Renal pelvis (tissue), 12 donors: ENCODE results near the gene RAB11FIP2. TPM values are rescaled to one million over a fixed set of nuclear protein-coding genes. Genes with fewer than 3 reads are reported as not detected.
"Not testable (repeated sequence)": the region's sequence is repeated elsewhere in the genome, so short reads cannot be mapped to it uniquely, and the experiment has no call there.

Experiments used
- DNase-seq: peaks from one replicate; pipeline ENCODE4 v3.0.0-alpha.2; 2013
- long read RNA-seq, 16 experiments: transcript quantifications; one replicate each; lab custom pipeline, GENCODE V29; 2026
- polyA plus RNA-seq, 3 donors: library from polyadenylated mRNA; unstranded; fragments of 120-200 nt; gene quantifications; one replicate each; pipeline ENCODE4 v1.2.1, GENCODE V29; 2013; ENCODE audit not compliant: insufficient read length in 3 of 3

Gene RAB11FIP2, protein sequence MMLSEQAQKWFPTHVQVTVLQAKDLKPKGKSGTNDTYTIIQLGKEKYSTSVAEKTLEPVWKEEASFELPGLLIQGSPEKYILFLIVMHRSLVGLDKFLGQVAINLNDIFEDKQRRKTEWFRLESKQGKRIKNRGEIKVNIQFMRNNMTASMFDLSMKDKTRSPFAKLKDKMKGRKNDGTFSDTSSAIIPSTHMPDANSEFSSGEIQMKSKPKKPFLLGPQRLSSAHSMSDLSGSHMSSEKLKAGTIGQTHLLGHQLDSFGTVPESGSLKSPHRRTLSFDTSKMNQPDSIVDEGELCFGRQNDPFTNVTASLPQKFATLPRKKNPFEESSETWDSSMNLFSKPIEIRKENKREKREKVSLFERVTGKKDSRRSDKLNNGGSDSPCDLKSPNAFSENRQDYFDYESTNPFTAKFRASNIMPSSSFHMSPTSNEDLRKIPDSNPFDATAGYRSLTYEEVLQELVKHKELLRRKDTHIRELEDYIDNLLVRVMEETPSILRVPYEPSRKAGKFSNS
- 10 to 100 TPM; 53.0 to 60.5 (median 58.7) TPM for polyA plus RNA-seq
- long read RNA-seq, donor 1, full-length matches to known transcripts, result 8 of 8 reads
- long read RNA-seq, donor 1, partial matches to known transcripts, result 0 of 8 reads
- long read RNA-seq, donor 1, other reads (novel, unspliced or antisense), result 0 of 8 reads
- long read RNA-seq, donor 2, full-length matches to known transcripts, result 9 of 9 reads
- long read RNA-seq, donor 2, partial matches to known transcripts, result 0 of 9 reads
- long read RNA-seq, donor 2, other reads (novel, unspliced or antisense), result 0 of 9 reads
- long read RNA-seq, donor 3, full-length matches to known transcripts, result 8 of 8 reads
- long read RNA-seq, donor 3, partial matches to known transcripts, result 0 of 8 reads
- long read RNA-seq, donor 3, other reads (novel, unspliced or antisense), result 0 of 8 reads
- long read RNA-seq, donor 4, full-length matches to known transcripts, result 3 of 3 reads
- long read RNA-seq, donor 4, partial matches to known transcripts, result 0 of 3 reads
- long read RNA-seq, donor 4, other reads (novel, unspliced or antisense), result 0 of 3 reads
- long read RNA-seq, donor 5, full-length matches to known transcripts, result 2 of 2 reads
- long read RNA-seq, donor 5, partial matches to known transcripts, result 0 of 2 reads
- long read RNA-seq, donor 5, other reads (novel, unspliced or antisense), result 0 of 2 reads
- long read RNA-seq, donor 6, full-length matches to known transcripts, result 10 of 23 reads
- long read RNA-seq, donor 6, partial matches to known transcripts, result 13 of 23 reads
- long read RNA-seq, donor 6, other reads (novel, unspliced or antisense), result 0 of 23 reads
- long read RNA-seq, donor 7, full-length matches to known transcripts, result 9 of 26 reads
- long read RNA-seq, donor 7, partial matches to known transcripts, result 17 of 26 reads
- long read RNA-seq, donor 7, other reads (novel, unspliced or antisense), result 0 of 26 reads
- long read RNA-seq, donor 8, full-length matches to known transcripts, result 4 of 4 reads
- long read RNA-seq, donor 8, partial matches to known transcripts, result 0 of 4 reads
- long read RNA-seq, donor 8, other reads (novel, unspliced or antisense), result 0 of 4 reads
- long read RNA-seq, donor 9, full-length matches to known transcripts, result 7 of 7 reads
- long read RNA-seq, donor 9, partial matches to known transcripts, result 0 of 7 reads
- long read RNA-seq, donor 9, other reads (novel, unspliced or antisense), result 0 of 7 reads
- long read RNA-seq, donor 10, full-length matches to known transcripts, result 4 of 4 reads
- long read RNA-seq, donor 10, partial matches to known transcripts, result 0 of 4 reads
- long read RNA-seq, donor 10, other reads (novel, unspliced or antisense), result 0 of 4 reads
- long read RNA-seq, donor 11, full-length matches to known transcripts, result 4 of 4 reads
- long read RNA-seq, donor 11, partial matches to known transcripts, result 0 of 4 reads
- long read RNA-seq, donor 11, other reads (novel, unspliced or antisense), result 0 of 4 reads
- long read RNA-seq, donor 12, full-length matches to known transcripts, result 15 of 22 reads
- long read RNA-seq, donor 12, partial matches to known transcripts, result 7 of 22 reads
- long read RNA-seq, donor 12, other reads (novel, unspliced or antisense), result 0 of 22 reads
- long read RNA-seq, donor 13, full-length matches to known transcripts, result 2 of 7 reads
- long read RNA-seq, donor 13, partial matches to known transcripts, result 5 of 7 reads
- long read RNA-seq, donor 13, other reads (novel, unspliced or antisense), result 0 of 7 reads
- long read RNA-seq, donor 14, result 0 reads
- long read RNA-seq, donor 15, full-length matches to known transcripts, result 5 of 5 reads
- long read RNA-seq, donor 15, partial matches to known transcripts, result 0 of 5 reads
- long read RNA-seq, donor 15, other reads (novel, unspliced or antisense), result 0 of 5 reads
- long read RNA-seq, donor 16, full-length matches to known transcripts, result 9 of 15 reads
- long read RNA-seq, donor 16, partial matches to known transcripts, result 6 of 15 reads
- long read RNA-seq, donor 16, other reads (novel, unspliced or antisense), result 0 of 15 reads

DNA sequence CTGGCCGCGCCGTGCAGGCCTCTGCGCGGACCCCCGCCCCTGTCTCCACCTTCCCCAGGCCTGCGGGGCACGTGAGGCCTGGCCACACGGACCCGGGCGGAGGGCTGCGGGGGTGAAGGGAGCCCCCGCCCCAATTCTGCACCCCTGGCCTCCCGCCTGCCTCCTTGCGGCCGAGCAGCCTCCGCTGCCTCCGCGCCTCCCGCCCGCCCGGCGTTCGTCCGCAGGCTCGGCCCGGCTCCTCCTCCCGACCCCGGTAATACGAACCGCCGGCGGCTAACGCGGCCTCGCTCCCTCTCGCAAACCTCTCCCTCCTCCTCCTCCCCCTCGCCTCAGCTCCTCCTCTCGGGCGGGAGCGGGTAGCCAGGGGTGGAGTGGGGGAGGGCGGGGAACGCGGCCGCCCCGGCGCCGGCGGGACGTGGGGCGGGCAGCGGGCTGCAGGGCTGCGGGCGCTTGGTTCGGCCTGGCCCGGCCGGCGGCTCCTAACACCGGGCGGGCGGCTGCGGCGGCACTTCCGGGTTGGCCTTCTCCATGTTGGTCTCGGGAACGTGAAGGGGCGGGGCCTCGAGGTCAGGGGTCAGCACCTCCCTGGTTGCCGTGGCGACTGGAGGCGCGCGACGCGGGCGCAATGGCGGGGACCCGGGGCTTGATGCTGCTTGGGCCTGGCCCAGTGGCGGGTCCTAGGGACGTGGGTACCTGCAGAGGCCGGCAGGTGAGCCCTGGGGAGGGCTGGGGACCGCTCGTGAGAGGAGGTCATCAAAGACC lies at the start of gene RAB11FIP2:
TSS of gene RAB11FIP2 (minus strand) at position 547 of the 762 bp plus-strand sequence. CDS start 778 bp downstream, outside the sequence.
- peak; percentile 94 for DNase-seq

DNA sequence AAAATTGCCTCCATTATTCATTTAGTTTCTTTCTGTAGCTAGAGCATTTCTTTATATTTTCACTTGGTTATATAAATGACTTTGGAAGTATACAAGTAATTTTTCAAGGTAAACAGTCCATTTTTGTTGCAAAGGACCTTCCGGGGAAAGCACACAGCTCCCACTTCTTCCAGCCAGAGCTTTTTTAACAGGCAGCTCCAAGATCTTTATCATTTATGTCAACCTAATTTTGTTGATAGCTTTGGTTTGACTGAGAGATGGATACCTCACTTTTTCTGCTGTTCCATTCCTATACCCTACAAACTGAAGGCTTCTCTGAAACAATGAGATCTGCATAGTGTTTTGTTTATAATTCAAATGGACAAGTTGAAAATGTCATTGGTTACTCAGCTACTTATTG lies 49.3 kb upstream of the RAB11FIP2 start:
- DNase-seq, result no peak

DNA sequence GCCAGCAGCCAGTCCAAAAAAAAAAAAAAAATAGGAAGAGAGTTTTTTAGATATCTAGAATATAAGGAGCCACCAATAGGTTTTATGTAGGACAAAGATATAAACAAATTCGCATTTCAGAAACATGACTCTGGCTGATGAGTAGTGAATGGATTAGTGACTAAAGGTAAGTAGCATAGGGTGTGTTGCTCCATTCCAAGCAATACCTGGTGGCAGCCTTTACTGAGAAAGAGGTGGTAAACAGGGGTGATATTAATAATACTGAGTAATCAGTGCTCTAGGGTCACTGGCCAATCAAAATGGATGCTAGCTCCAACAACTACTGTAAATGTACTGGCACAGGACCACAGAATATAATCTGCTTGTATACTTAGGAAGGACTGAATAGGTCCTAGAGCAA lies 45.5 kb upstream of the RAB11FIP2 start:
- no peak for DNase-seq

DNA sequence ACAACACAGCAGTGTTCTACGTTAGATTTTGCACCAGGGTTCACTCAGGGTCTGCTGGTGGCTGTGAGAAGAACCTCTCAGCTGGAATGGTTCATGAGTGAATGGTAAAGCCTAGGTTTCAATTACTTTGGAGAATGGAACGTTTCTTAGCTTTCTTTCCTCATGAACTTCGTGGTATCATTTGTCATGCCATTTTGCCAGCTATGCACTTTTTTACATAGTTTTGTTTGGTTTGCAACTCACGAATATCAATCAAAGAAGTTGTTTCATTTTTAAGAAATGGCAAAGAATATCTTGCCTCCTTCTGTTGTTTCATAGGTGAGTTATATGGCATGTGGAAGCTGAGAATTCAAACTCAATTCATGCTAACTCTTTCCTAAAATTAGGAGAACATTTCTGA lies 34.1 kb upstream of the RAB11FIP2 start:
- DNase-seq, result no peak

DNA sequence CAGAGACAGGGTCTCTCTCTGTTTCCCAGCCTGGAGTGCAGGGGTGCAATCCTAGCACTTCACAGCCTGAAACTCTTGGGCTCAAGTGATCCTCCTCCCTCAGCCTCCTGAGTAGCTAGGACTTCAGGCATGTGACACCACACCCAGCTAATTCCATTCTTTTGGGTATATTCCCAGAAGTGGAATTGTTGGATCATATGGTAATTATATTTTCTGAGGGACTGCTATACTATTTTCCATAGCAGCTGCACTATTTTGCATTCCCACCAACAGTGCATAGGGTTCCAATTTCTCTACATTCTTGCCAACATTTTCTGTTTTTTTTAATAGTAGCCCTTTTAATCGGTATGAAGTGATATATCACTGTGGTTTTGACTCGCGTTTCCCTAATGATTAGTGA lies 30.0 kb upstream of the RAB11FIP2 start:
- DNase-seq, result no peak

DNA sequence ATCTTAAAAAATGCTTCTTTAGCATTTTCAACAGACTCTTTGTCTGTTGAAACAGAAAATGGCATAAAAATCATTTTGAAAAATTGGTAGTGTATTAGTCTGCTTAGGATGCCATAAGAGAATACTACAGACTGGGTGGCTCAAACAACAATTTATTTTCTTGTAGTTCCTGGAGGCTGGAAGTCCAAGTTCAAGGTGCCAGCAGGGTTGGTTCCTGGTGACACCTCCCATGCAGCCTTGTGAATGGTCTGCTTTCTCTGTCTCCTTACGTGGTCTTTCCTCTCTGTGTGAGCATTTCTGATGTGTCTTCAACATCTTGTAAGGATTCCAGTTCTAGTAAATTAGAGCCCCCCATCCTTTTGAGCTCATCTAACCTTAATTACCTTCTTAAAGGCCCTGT lies 26.1 kb upstream of the RAB11FIP2 start:
- no peak for DNase-seq

DNA sequence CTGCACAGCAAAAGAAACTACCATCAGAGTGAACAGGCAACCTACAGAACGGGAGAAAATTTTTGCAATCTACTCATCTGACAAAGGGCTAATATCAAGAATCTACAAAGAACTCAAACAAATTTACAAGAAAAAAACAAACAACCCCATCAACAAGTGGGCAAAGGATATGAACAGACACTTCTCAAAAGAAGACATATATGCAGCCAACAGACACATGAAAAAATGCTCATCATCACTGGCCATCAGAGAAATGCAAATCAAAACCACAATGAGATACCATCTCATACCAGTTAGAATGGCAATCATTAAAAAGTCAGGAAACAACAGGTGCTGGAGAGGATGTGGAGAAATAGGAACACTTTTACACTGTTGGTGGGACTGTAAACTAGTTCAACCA lies 20.6 kb upstream of the RAB11FIP2 start:
- DNase-seq, result not testable (repeated sequence)

DNA sequence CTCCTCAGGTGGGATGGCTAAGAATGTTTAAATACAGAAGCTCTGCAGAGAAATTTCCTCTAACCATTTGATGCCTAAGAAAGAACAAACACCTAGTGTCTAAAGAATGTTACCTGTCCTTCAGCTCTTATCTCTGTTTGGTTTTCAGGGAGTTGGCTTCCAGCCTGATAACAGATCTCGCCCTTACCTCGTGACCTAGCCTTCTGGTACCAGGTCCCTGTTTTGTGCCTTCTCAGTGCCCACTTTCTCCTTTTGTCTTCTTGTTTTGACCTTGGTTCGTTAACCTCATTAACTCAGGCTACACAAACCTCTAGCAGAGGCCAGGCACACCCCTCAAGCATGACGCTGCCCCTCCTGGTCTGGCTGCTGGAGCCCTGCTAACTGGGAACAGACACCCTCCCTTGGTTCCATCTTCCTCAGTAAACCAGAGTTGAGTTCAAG lies 16.1 kb upstream of the RAB11FIP2 start:
- DNase-seq, result no peak

DNA sequence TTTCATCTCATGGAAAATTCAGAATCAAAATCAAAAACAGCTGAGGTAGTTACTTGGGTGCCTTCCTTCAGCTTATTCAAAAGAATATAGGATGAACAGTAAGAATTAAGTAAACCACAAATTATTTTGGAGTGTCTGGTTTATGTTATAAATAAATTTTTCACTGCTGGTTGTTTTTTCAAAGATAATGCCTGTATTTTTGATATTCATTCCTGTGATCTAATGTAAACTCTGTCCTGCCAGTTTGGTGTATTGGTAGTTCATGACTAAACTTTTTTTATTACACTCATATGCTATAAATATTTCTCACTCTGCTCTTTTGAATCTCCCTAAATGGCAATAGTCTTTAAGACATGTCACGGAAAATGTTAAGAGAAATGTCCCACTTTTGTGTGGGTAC lies 11.6 kb upstream of the RAB11FIP2 start:
- no peak for DNase-seq

DNA sequence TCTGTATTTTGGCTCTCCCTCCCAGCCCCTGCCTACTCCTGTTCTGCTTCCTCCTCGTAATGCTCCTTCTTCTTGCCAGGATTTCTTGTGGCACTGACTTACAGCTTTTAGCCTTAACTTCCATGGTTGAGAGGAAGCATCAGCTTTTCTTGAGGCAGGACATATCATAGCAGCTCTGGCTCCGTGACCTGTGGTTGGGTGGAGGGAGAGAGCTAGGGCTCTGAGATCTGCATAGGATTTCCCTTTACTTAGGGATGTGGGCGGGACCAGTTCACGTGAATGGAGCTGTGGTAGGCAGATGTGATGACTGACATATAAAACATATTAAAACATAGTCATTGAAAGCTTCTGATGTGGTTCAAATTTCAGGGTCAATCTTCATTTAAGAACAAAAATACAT lies 10.6 kb upstream of the RAB11FIP2 start:
- DNase-seq, result no peak

DNA sequence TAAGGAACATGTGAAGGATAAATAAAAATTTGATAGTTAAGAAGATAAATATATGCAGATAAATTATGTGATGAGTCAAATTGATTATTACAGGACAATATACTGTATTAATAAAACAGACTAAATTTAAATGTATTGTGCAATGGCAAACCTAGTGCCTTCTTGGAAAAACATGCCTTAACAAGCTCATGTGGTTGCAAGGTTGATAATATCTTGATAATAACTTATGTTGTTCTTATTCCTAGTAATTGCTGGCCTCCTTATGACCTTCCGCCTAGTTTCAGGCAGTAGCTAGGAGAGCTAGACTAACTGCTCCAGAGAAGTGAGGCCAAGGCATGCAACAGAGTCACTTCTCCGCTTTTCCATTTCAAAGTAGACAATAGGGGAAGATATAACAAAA lies 7.6 kb upstream of the RAB11FIP2 start:
- DNase-seq, result no peak

DNA sequence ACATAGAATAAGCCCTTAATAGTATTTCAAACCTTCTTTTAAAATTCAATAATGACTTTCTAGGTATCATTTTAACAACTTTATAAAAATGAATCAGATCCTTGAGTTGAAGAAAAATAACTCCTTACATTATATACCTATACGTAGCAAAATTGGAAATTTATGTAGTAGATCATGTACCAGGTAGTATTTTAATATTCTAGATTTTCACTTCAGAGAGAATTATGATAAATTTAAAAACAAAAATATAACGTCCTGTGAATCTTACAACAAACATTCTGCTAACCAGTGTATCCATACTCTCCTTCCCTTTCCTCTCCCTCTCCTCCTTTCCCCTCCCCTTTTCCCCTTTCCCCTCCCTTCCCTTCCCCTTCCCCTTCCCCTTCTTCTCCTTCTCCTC lies 6.1 kb upstream of the RAB11FIP2 start:
- no peak for DNase-seq

DNA sequence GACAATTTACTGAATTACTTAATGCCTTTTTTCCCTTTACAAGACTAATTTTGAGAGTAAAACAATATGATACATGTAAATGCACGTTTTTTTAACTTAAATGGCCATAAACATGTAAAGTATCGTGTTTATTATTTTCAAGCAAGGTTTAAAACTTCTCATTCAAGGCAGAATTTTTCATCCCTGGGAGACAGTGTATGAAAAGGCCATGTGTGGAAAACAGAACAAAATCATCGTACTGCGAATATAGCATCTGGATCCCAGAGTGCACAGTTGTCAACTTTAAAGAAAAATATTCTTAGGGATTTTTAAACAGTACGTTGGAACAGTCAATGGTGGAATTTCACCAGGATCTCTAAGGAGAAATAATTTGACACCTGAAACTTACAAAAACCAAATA lies 1.1 kb upstream of the RAB11FIP2 start:
- DNase-seq, result no peak

DNA sequence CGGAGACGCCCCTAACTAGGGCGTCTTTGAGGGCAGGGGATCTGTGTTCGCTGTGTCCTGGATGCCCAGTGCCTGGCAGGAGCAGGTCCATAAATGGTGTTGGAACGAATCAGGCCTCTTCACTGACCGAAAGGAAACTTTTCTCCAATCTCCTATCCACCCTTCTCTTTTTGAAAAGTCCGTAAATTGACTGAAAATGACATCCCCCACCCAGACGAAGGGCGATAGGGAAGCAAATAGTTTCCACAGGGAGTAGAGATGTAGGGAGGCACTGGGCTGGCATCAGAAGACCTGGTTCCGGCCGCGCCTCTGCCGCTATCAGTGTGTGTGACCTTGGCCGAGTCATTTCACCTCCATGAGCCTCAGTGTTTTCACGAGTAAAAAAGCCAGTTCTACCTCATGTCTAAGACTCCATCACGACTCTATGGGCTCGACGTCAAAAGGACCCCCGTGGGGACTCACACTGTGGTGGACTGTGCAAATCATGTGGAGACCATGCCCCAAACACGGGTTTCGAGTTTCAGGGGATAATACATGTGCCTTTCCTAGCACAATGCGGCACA lies 497 bp upstream of the RAB11FIP2 start:
- DNase-seq, result no peak

DNA sequence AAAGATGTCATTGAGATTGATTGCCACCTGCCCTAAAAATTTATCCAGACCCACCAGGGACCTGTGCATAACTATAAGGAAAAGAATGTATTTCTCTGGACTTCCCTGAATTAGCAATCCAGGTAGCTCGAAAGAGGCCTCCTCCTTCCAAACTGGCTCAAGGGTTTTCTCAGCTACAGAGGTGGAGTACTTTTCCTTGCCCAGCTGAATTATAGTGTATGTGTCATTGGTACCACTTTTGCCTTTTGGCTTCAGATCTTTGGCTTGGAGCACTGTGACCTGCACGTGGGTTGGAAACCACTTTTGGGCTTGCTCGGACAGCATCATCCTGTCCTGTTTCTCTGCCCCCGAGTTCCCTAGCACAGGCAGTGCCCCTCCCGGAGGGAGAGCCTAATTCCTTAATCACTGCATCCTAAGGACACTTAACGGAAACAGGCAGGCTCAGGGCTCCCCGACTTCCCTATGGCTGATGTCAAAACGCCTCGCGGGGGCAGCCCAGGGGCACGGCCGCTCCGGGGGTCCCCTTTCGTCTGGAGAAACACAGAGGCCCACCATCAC lies 825 bp downstream of the RAB11FIP2 start:
- peak; percentile 43 for DNase-seq

DNA sequence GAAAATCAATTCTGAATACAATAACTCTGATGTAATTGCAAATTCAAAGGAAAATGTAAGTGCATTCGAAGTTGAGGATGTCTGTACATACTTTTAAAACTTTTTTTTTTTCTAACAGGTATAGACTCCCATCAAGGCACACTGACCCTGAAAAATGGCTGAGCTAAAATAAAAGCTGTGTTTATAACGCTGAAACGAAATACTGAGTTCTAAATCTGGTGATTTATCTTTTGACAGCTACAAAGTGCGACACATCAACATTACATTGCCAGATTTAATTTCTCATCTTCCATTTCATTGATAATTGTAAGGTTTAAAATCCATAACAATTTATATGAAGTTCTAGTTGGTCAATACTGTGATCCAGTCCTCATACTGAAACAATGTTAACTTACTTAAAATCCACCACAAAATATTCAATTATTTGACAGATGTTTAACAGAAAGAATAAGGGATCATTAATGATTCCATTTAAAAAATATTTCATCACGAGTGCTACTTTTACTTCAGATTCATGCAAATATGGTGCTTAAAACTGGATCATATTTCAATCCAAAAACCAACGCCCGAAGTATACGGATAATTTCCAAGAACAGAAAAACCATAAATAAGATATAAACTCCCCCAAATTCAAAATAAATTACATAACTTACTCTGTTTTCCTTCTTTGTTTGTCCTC lies 1.4 kb downstream of the RAB11FIP2 start:
- no peak for DNase-seq

DNA sequence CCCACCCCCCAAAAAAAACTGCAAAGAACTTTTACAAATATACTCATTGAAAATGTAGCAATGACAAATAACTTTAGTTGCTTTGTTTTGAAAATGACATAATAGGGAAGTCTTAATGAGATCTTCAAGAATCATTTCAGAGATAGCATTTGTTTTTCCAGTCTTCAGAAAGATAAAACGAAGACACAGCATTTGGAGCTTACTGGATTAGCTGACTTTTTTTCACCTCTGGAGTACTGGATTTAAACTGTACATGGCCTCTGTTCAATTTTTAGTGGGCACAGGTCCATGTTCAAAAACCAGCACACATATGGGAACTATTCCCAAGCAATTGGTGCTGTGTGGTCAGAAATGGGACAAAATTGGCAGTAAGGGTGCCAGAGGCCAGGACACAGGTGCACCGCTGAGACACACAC lies 3.9 kb downstream of the RAB11FIP2 start:
- DNase-seq, result no peak
